ENCODE measurements around the gene INPP1. TPM values are rescaled to one million over a fixed set of nuclear protein-coding genes. Genes with fewer than 3 reads are reported as not detected.

The INPP1 gene
- total RNA-seq, 1 experiment from 2014 or later: 2.3 TPM

- DNase-seq (ENCODE audit: low spot score): no peak
- TF ChIP-seq SOX15 (CRISPR knock-in tag; IDR thresholded peaks at IDR 0.05): no peak
- TF ChIP-seq ETV6 (CRISPR knock-in tag; IDR thresholded peaks at IDR 0.05): no peak
- no peak for TF ChIP-seq E2F1 (CRISPR knock-in tag; IDR thresholded peaks at IDR 0.05)
- TF ChIP-seq JAZF1 (CRISPR knock-in tag; IDR thresholded peaks at IDR 0.05): no peak
- TF ChIP-seq ERG (CRISPR knock-in tag; IDR thresholded peaks at IDR 0.05): no peak
- TF ChIP-seq USF2 (CRISPR knock-in tag; IDR thresholded peaks at IDR 0.05): no peak
- TF ChIP-seq ATF2 (CRISPR knock-in tag; IDR thresholded peaks at IDR 0.05; ENCODE audit: borderline replicate concordance, low read depth): no peak
- TF ChIP-seq ZNF396 (CRISPR knock-in tag; IDR thresholded peaks at IDR 0.05; ENCODE audit: borderline replicate concordance): no peak
- ATAC-seq: no peak
- no peak overlapping the region for H3K4me3 Mint-ChIP-seq
- CTCF ChIA-PET: no interaction called here
- H3K27ac Mint-ChIP-seq: no peak overlapping the region
- no peaks in the 10 kb centered on the region for H3K9me3 Mint-ChIP-seq
- H3K27me3 Mint-ChIP-seq (ENCODE audit: low read depth): no peaks in the 10 kb centered on the region
- H3K36me3 Mint-ChIP-seq: no peaks in the 10 kb centered on the region
- H3K4me1 Mint-ChIP-seq: no peaks in the 10 kb centered on the region
- POLR2A ChIA-PET: no interaction called here
Observed at GRCh38 chr2:190367091-190367490, 23.7 kb downstream of the INPP1 start.

- H3K4me1 Mint-ChIP-seq: no peaks in the 10 kb centered on the region
- H3K27ac Mint-ChIP-seq: no peak overlapping the region
- DNase-seq (ENCODE audit: low spot score) (no peak), ATAC-seq (no peak)
- no peaks in the 10 kb centered on the region for H3K36me3 Mint-ChIP-seq
- no peaks in the 10 kb centered on the region for H3K27me3 Mint-ChIP-seq (ENCODE audit: low read depth)
- TF ChIP-seq JAZF1 (CRISPR knock-in tag; IDR thresholded peaks at IDR 0.05) (no peak), IRF2 (CRISPR knock-in tag; IDR thresholded peaks at IDR 0.05; ENCODE audit: borderline replicate concordance, low read depth) (no peak), ZNF416 (CRISPR knock-in tag; IDR thresholded peaks at IDR 0.05) (no peak), ATF1 (CRISPR knock-in tag; IDR thresholded peaks at IDR 0.05) (no peak)
- POLR2A ChIA-PET: no interaction called here
- H3K4me3 Mint-ChIP-seq: no peak overlapping the region
- CTCF ChIA-PET: no interaction called here
- no peaks in the 10 kb centered on the region for H3K9me3 Mint-ChIP-seq
Observed at GRCh38 chr2:190369635-190370034, 26.2 kb downstream of the INPP1 start.

GRCh38 chr2:190376083-190376482 is 32.7 kb downstream of the INPP1 start:
- ATAC-seq (no peak), DNase-seq (ENCODE audit: low spot score) (no peak)
- CTCF ChIA-PET: no interaction called here
- Mint-ChIP-seq H3K27me3 (ENCODE audit: low read depth) (no peaks in the 10 kb centered on the region), H3K9me3 (no peaks in the 10 kb centered on the region), H3K36me3 (no peaks in the 10 kb centered on the region), H3K27ac (no peak overlapping the region), H3K4me3 (no peak overlapping the region), H3K4me1 (no peaks in the 10 kb centered on the region)
- POLR2A ChIA-PET: no interaction called here
- no peak for TF ChIP-seq HMGA2 (CRISPR knock-in tag; IDR thresholded peaks at IDR 0.05)
- TF ChIP-seq FOXP1 (CRISPR knock-in tag; IDR thresholded peaks at IDR 0.05; ENCODE audit: borderline replicate concordance): no peak
- TF ChIP-seq ZNF396 (CRISPR knock-in tag; IDR thresholded peaks at IDR 0.05; ENCODE audit: borderline replicate concordance): no peak
- TF ChIP-seq USF1 (CRISPR knock-in tag; IDR thresholded peaks at IDR 0.05): no peak
- no peak for TF ChIP-seq SMAD3 (CRISPR knock-in tag; IDR thresholded peaks at IDR 0.05; ENCODE audit: borderline replicate concordance)
- no peak for TF ChIP-seq AFF4 (CRISPR knock-in tag; IDR thresholded peaks at IDR 0.05; ENCODE audit: borderline replicate concordance)
- no peak for TF ChIP-seq SP1 (CRISPR knock-in tag; conservative IDR thresholded peaks at IDR 0.05)
- no peak for TF ChIP-seq PREB (CRISPR knock-in tag; IDR thresholded peaks at IDR 0.05; ENCODE audit: borderline replicate concordance)
- no peak for TF ChIP-seq ZMAT4 (CRISPR knock-in tag; IDR thresholded peaks at IDR 0.05)
- no peak for TF ChIP-seq GABPB1 (CRISPR knock-in tag; IDR thresholded peaks at IDR 0.05)
- no peak for TF ChIP-seq IRF1 (CRISPR knock-in tag; IDR thresholded peaks at IDR 0.05)

Measured in WTC11 (cell line).